MM.1S (cell line): ENCODE results near the gene F11.
"Not testable (repeated sequence)": the region's sequence is repeated elsewhere in the genome, so short reads cannot be mapped to it uniquely, and the experiment has no call there.

ENCODE experiments used
- DNase-seq: peaks from one replicate; pipeline ENCODE4 v3.0.0-alpha.2; 2015
- H2AFZ ChIP-seq: fragments of 300-600 bp; sonication (generic); 2 replicates; pipeline ENCODE4 v1.6.0; 2016; ENCODE audit warnings: antibody characterized with exemption, low read length
- H3F3A ChIP-seq: fragments of 300-600 bp; sonication (generic); 2 replicates; pipeline ENCODE4 v1.6.1; 2016; ENCODE audit warnings: mild to moderate bottlenecking, antibody characterized with exemption, low read length, moderate library complexity, mixed read lengths; ENCODE audit not compliant: insufficient read depth
- H3K27ac ChIP-seq: fragments of 300-600 bp; sonication (generic); 2 replicates; pipeline ENCODE4 v1.5.1; 2016; ENCODE audit warnings: mild to moderate bottlenecking, low read length
- H3K27me3 ChIP-seq: fragments of 300-600 bp; sonication (generic); replicated peaks from 2 replicates; pipeline ENCODE4 v1.6.0; 2016; ENCODE audit warnings: low read length; ENCODE audit not compliant: insufficient read depth
- H3K36me3 ChIP-seq: fragments of 300-600 bp; sonication (generic); replicated peaks from 2 replicates; pipeline ENCODE4 v1.6.1; 2016; ENCODE audit warnings: mild to moderate bottlenecking, low read length, mixed read lengths; ENCODE audit not compliant: insufficient read depth
- H3K4me1 ChIP-seq: fragments of 300-600 bp; sonication (generic); 2 replicates; pipeline ENCODE4 v1.6.1; 2016; ENCODE audit warnings: low read length, mixed read lengths
- H3K4me2 ChIP-seq: fragments of 300-600 bp; sonication (generic); 2 replicates; pipeline ENCODE4 v1.6.0; 2016; ENCODE audit warnings: low read depth, low read length
- H3K4me3 ChIP-seq: fragments of 300-600 bp; sonication (generic); 2 replicates; pipeline ENCODE4 v1.5.1; 2016; ENCODE audit warnings: low read length, mixed read lengths
- H3K79me2 ChIP-seq: fragments of 300-600 bp; sonication (generic); 2 replicates; pipeline ENCODE4 v1.6.1; 2016; ENCODE audit warnings: mixed run types, low read length, mixed read lengths
- H3K9ac ChIP-seq: fragments of 300-600 bp; sonication (generic); 2 replicates; pipeline ENCODE4 v1.6.1; 2016; ENCODE audit warnings: low read length, mixed read lengths
- H3K9me2 ChIP-seq: fragments of 300-600 bp; sonication (generic); replicated peaks from 2 replicates; pipeline ENCODE4 v1.6.1; 2016; ENCODE audit warnings: mild to moderate bottlenecking, low read length, mixed read lengths; ENCODE audit not compliant: insufficient read depth
- H3K9me3 ChIP-seq: fragments of 300-600 bp; sonication (generic); replicated peaks from 2 replicates; pipeline ENCODE4 v1.6.1; 2016; ENCODE audit warnings: mild to moderate bottlenecking, low read length, mixed read lengths; ENCODE audit not compliant: insufficient read depth
- H4K20me1 ChIP-seq: fragments of 300-600 bp; sonication (generic); 2 replicates; pipeline ENCODE4 v1.6.1; 2016; ENCODE audit warnings: mild to moderate bottlenecking, low read length, moderate library complexity, mixed read lengths; ENCODE audit not compliant: insufficient read depth
- CTCF ChIP-seq: fragments of 300-600 bp; sonication (generic); IDR thresholded peaks from 2 replicates; pipeline ENCODE4 v1.5.1; 2016; ENCODE audit warnings: antibody characterized with exemption, low read length, mixed read lengths
- EZH2 ChIP-seq: fragments of 300-600 bp; sonication (generic); optimal IDR thresholded peaks from 2 replicates; pipeline ENCODE3; 2017; ENCODE audit warnings: low read depth, mild to moderate bottlenecking, antibody characterized with exemption, low read length, mixed read lengths
- EZH2phosphoT487 ChIP-seq: fragments of 300-600 bp; sonication (generic); IDR thresholded peaks from 2 replicates; pipeline ENCODE4 v1.6.1; 2018; ENCODE audit warnings: antibody characterized with exemption, low read length

Gene F11

GRCh38 chr4:186264660-186265059 is 1.3 kb upstream of the F11 start:
- Histone ChIP-seq H3F3A (no peaks in the 10 kb centered on the region), H3K4me2 (no peak overlapping the region), H4K20me1 (no peaks in the 10 kb centered on the region), H3K27ac (no peak overlapping the region), H3K27me3 (no peaks in the 10 kb centered on the region), H3K4me3 (no peak overlapping the region), H3K4me1 (no peaks in the 10 kb centered on the region), H3K79me2 (no peaks in the 10 kb centered on the region), H3K9me2 (no peaks in the 10 kb centered on the region), H2AFZ (no peak overlapping the region), H3K9ac (no peak overlapping the region), H3K9me3 (no peaks in the 10 kb centered on the region), H3K36me3 (no peaks in the 10 kb centered on the region)
- DNase-seq, result no peak
- TF ChIP-seq EZH2phosphoT487 (no peak), EZH2 (no peak), CTCF (no peak)

GRCh38 chr4:186265250-186265649 is 739 bp upstream of the F11 start:
- H3K79me2 ChIP-seq, H3K27ac ChIP-seq, H2AFZ ChIP-seq, H3K27me3 ChIP-seq, H3K4me1 ChIP-seq, H3K9me3 ChIP-seq, H3K4me2 ChIP-seq, H3F3A ChIP-seq, H3K9me2 ChIP-seq, H3K9ac ChIP-seq, H4K20me1 ChIP-seq, DNase-seq, H3K36me3 ChIP-seq, H3K4me3 ChIP-seq: not testable (repeated sequence)

GRCh38 chr4:186266729-186267456 is 904 bp downstream of the F11 start:
- Histone ChIP-seq H3K27me3 (no peaks in the 10 kb centered on the region), H3K9ac (no peak overlapping the region), H3K36me3 (no peaks in the 10 kb centered on the region), H3K4me2 (no peak overlapping the region), H3K9me2 (no peaks in the 10 kb centered on the region), H4K20me1 (no peaks in the 10 kb centered on the region), H2AFZ (no peak overlapping the region), H3F3A (no peaks in the 10 kb centered on the region), H3K27ac (no peak overlapping the region), H3K4me3 (no peak overlapping the region), H3K79me2 (no peaks in the 10 kb centered on the region), H3K9me3 (no peaks in the 10 kb centered on the region), H3K4me1 (no peaks in the 10 kb centered on the region)
- TF ChIP-seq CTCF (no peak), EZH2 (no peak), EZH2phosphoT487 (no peak)
- DNase-seq, result no peak

- DNase-seq, result no peak
- Histone ChIP-seq H3K27me3 (no peaks in the 10 kb centered on the region), H2AFZ (no peak overlapping the region), H3K9me3 (no peaks in the 10 kb centered on the region), H3K9ac (no peak overlapping the region), H4K20me1 (no peaks in the 10 kb centered on the region), H3K36me3 (no peaks in the 10 kb centered on the region), H3K79me2 (no peaks in the 10 kb centered on the region), H3K4me1 (no peaks in the 10 kb centered on the region), H3K4me2 (no peak overlapping the region), H3F3A (no peaks in the 10 kb centered on the region), H3K4me3 (no peak overlapping the region), H3K27ac (no peak overlapping the region), H3K9me2 (no peaks in the 10 kb centered on the region)
- no peak for TF ChIP-seq CTCF
- no peak for TF ChIP-seq EZH2phosphoT487
- TF ChIP-seq EZH2, result no peak
Measured at GRCh38 chr4:186271081-186271678, 5.2 kb downstream of the F11 start.
